Epithelial cell of proximal tubule (primary cell): ENCODE results near the gene SMIM27. TPM values are rescaled to one million over a fixed set of nuclear protein-coding genes. Genes with fewer than 3 reads are reported as not detected.
"Not testable (repeated sequence)": the region's sequence is repeated elsewhere in the genome, so short reads cannot be mapped to it uniquely, and the experiment has no call there.

Experiments used
- DNase-seq: peaks from one replicate; pipeline ENCODE4 v3.0.0-alpha.2; 2011; ENCODE audit warnings: low read depth
- H3K4me3 ChIP-seq: 2 replicates; pipeline ENCODE4 v1.5.1; 2011; ENCODE audit warnings: low read depth, mild to moderate bottlenecking, low read length
- CTCF ChIP-seq: conservative IDR thresholded peaks from 2 replicates; pipeline ENCODE4 v1.5.1; 2012; ENCODE audit warnings: low read depth, mild to moderate bottlenecking, low read length
- total RNA-seq: library from RNA; depleted of rRNA; stranded (reverse); fragments of >200 nt; gene quantifications from 2 replicates; pipeline ENCODE4 v1.2.3, GENCODE V29; 2015

Gene SMIM27
- total RNA-seq, 1 donor from 2014 or later = 8.7 TPM

DNA sequence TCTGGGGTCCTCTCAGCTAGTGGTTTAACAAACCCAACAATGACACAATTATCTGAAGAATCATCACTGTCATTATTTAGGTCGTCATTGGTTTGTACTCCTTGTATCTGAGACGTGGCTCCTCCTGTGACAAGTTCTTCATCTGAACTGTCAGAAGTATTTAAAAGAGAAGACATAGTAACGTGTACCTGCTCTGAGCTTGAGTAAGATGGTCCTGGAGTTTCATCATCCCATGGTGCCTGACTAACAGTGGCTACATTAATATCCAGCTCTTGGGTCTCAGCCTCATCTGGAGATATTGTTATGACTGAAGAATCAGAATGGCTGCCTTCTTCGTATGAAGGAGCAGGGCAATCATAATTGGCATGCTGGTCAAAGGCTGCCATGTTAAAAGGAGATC lies 9.1 kb upstream of the SMIM27 start:
- no peak for DNase-seq
- H3K4me3 ChIP-seq = no peak overlapping the region
- TF ChIP-seq CTCF = no peak

- no peak overlapping the region for H3K4me3 ChIP-seq
- TF ChIP-seq CTCF = no peak
- DNase-seq = no peak
Measured at GRCh38 chr9:32545884-32546283, 6.2 kb upstream of the SMIM27 start.

DNA sequence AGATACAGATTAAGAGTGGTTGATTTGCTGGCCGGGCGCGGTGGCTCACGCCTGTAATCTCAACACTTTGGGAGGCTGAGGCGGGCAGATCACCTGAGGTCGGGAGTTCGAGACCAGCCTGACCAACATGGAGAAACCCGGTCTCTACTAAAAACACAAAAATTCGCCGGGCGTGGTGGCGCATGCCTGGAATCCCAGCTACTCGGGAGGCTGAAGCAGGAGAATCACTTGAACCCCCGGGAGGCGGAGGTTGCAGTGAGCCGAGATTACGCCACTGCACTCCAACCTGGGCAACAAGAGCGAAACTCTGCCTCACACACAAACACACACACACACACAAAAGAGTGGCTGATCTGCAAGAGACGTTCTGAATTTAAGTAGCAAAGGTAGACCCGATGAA lies 3.9 kb upstream of the SMIM27 start:
- DNase-seq, H3K4me3 ChIP-seq: not testable (repeated sequence)

GRCh38 chr9:32550150-32550561 lies 2.0 kb upstream of the SMIM27 start:
- TF ChIP-seq CTCF = peak; percentile 36
- peak overlapping the region; percentile 89 for H3K4me3 ChIP-seq
- DNase-seq = peak; percentile 10

DNA sequence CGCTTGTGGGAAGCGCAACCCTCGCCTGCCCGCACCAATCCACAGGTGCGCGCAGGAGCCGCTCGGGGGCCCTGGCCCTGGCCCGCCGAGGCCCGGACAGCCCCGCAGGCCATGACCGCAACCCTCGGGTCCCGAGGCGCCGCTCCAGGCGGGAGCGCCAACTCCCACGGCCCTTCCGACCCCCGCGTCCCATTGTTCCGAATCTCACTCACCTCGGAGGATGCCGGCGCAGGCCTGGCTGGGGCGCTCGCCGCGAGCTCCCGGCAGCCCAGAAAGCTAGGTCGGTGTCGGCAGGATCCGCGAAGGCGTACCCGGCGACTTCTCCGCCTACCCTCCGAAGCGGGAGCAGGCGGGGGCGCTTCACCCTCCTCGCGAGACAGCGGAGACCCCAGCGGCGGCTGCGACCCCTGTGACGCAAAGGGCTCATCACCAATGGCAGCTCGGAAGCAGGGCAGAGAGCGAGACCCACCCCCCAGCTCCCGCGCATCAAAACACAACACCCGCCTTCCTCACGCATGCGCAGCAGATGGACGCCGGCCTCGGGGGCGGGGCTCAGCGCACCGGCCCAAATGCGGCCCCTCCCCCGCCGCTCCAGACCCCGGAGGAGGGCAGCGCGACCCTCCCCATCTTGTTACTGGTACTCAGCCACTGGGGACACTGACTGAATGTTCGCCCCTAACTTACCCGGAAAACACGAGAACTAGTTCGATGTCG lies 1.4 kb upstream of the SMIM27 start:
- no peak for DNase-seq
- peak overlapping the region; percentile 89 for H3K4me3 ChIP-seq
- TF ChIP-seq CTCF = no peak

GRCh38 chr9:32551276-32552051 lies 663 bp upstream of the SMIM27 start:
- peak overlapping the region; percentile 89 for H3K4me3 ChIP-seq
- TF ChIP-seq CTCF = no peak
- no peak for DNase-seq

DNA sequence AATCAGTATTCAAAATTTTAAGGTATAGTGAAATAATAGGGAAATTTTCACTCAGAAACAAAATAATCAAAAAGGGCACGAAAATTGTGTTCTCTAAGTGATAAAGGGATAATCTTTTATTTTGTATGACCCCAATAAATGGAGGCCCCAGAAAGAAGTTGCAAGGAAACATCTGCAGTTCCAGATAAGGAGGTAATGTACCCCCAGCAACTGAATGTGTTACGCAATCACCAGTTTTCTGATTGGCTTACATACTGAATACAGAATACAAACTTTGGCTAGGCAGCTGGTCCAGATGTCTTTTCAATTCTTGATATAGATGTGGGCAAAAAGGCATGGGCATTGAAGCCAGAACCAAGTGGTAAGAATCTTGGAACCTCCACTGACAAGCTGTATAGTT lies 2.0 kb downstream of the SMIM27 start:
- no peak for TF ChIP-seq CTCF
- no peak for DNase-seq
- no peak overlapping the region for H3K4me3 ChIP-seq
